Activated CD8-positive, alpha-beta memory T cell treated with anti-CD3 and anti-CD28 coated beads for 24 hours (primary cell): ENCODE measurements around the gene ANKRD18B.
"Not testable (repeated sequence)": the region's sequence is repeated elsewhere in the genome, so short reads cannot be mapped to it uniquely, and the experiment has no call there.

Source experiments
- DNase-seq: peaks from one replicate; pipeline ENCODE4 v3.0.0-alpha.2; 2020

The ANKRD18B gene

DNA sequence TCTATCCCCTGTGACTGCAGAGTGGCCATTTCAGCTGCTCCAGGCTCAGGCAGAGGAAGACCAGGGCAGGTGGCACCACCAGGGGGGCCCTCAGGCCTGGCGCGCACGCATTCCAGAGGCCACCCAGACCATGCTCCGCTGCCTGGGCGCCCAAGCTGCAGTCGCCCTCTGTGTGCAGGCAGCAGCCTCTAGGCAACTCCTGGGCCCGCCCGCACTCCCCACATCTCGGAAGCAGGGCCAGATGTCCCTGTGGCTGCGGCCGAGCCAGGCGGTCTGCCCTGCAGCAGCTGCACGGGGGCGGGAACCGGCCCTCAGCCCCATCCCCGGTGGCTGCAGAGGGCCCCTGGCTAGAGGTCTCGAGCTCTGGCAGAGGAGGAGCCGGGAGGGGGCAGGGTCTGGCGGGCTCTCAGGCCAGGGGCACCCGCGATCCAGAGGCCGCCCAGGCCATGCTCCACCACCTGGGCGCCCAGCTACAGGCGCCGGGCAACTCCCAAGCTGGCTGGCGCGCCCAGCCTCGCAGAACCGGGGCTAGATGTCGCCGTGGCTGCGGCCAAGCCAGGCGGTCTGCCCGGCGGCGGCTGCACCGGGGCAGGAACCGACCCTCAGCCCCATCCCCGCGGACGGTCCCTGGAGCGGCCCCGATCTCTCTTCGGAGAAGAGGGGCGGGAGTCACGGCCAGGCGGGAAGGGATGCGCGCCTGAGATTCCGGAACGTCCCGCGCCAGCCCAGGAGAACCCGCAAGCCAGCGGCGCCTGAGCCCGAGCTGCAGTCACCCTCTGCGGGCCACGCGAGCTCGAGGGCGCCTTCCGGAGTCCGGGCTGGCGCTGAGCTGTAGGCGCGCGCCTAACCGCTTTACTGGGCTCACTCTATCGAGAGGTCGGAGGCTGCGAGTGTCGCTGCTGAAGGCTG, at the start of gene ANKRD18B:
TSS of gene ANKRD18B (plus strand) at position 855 of the 909 bp plus-strand sequence. CDS start 239 bp downstream, outside the sequence.
- DNase-seq, result peak; percentile 74

DNA sequence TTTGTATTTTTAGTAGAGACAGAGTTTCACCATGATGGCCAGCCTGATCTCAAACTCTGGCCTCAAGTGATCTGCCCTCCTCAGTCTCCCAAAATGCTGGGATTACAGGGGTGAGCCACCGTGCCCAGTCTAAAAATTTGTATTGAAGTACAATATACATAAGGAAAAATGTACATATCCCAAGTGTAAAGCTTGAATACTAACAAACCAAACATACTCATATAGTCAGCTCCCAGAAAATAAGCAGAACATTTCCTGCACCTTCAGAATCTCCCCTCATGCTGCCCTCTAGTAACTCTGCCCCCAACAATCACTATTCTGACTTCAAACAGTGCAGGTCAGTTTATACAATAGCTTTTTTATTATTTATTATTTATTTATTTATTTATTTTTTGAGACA, 48.7 kb upstream of the ANKRD18B start:
- DNase-seq, result peak; percentile 21

DNA sequence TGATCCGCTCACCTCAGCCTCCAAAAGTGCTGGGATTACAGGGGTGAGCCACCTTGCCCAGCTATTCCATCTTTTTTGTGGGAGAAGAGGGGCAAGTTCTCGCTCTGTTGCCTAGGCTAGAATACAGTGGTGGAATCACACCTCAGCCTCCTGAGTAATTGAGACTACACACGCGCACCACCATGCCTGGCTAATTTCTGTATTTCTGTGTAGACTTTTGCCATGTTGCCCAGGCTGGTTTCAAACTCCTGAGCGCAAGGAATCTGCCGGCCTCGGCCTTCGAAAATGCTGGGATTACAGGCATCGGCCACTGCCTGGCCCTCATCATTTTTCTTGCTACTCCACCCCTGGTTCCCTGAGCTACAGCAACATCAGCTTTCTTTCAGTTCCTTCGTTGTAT, 47.5 kb upstream of the ANKRD18B start:
- peak; percentile 24 for DNase-seq

DNA sequence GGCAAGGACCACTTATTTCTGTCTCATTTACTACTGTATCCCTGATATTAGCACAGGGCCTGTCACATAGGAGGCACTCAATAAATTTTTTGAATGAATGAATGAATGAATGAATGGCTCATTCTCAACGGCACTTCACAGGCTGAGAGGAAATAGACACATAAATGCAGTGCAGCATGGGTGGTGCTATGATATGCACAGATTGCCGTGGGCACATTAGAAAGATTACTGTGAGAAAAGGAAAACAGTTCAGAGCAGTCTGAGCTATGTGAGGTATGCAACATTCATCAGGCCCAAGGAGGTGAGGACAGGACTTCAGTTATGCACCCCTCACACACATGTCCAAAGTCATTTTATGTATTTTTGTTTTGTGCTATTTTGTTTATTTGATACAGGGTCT, 43.9 kb upstream of the ANKRD18B start:
- no peak for DNase-seq

DNA sequence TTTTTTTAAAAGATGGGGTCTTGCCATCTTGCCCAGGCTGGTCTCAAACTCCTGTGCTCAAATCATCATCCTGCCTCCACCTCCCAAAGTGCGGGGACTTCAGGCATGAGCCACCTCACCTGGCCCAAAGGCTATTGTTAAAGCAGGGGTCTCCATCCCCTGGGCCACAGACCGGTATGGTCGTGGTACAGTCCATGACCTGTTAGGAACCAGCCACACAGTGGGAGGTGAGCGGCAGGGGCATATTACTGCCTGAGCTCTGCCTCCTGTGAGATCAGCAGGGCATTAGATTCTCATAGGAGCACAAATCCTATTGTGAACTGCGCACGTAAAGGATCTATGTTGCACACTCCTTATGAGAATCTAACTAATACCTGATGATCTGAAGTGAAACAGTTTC, 43.1 kb upstream of the ANKRD18B start:
- no peak for DNase-seq

DNA sequence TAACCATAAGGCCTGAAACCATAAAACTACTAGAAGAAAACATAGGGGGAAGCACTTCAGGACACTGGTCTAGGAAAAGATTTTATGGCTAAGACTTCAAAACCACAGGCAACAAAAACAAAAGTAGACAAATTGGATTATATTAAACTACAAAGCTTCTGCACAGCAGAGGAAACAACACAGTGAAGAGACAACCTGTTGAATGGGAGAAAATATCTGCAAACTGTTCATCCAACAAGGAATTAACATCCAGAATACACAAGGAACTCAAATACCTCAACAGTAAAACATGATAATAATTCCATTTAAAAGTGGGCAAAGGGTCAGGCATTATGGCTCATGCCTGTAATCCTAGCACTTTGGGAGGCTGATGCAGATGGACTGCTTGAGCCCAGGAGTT, 38.7 kb upstream of the ANKRD18B start:
- not testable (repeated sequence) for DNase-seq

DNA sequence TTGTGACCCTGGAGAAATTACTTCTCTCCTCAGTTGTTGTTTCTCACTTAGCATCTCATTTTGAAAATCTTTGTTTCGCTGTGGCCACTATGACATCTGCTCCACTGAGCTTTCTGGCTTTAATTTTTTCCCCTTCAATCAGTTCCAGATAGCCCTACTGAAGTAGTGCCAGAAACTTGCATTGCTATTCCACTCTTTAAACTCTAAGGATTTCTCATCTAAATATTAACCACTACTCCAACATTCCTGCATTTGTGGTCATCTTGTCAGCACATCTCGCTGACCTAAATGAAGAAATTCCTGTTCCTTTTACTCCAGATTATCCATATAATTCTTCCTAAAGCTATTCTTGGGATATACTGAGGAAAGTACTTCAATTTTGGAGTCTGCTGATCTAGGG, 35.0 kb upstream of the ANKRD18B start:
- DNase-seq, result no peak

DNA sequence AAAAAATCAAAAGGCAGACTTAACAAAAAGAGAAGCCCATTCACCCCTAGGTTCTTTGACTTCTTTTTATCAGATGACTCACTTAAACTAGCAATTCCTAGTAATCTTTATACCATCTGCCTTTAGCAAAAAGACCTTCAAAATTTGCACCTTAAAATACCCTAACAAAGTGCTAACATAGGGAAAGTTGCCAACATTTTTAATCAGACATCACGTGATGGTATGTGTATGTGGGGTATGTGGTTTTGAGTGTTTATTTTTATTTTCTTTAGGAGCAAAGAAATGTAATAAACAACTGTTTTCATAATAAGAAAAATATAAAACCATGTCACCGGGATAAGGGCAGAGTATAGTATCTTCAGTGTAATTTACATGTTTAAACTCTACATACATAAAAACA, 30.2 kb upstream of the ANKRD18B start:
- not testable (repeated sequence) for DNase-seq

DNA sequence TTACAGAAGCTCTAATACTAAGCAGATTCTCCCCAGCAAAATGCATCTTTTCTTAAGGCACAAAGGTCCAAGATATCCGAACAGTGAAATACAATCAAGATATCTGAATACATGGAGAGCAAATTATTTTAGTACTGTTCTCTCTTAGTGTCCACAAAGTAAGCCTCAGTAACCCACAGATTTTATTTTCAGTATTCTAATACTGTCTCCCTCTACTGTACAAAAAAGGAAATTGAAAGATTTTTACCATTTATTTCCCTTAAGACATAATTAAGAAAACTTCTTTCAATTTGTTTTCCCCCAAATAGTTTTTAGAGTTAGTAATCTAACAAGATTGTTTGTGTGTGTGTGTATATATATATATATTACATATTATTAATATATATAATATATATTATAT, 25.7 kb upstream of the ANKRD18B start:
- no peak for DNase-seq

DNA sequence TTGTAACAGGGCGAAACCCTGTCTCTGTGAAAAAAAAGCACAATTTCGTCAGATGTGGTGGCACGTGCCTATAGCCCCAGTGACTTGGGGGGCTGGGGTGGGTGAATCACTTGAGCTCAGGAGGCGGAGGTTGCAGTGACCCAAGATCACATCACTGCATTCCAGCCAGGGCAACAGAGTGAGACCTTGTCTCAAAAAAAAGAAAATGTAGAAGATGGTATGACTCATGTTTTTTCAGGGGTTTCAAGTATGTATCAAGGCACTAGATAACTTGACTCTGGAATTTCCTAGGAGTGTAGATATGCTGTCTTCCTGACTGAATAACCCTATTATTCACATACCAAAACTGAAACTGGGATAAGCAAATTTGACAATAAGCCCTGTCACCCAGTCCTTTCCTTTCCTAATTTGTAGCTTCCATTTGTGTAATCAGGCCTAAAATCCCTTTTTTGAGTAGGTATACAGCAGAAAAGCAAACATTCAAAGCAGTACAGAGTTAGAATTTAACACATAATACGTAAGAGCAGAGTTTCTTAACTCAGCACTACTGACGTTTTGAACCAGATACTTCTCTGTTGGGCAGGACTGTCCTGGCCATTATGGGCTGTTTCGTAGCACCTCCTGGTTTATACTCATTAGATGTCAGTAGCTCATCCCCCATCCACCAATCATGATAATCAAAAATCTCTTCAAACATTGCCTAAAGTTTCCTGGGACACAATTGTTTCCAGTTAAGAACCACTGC, 17.3 kb upstream of the ANKRD18B start:
- no peak for DNase-seq

DNA sequence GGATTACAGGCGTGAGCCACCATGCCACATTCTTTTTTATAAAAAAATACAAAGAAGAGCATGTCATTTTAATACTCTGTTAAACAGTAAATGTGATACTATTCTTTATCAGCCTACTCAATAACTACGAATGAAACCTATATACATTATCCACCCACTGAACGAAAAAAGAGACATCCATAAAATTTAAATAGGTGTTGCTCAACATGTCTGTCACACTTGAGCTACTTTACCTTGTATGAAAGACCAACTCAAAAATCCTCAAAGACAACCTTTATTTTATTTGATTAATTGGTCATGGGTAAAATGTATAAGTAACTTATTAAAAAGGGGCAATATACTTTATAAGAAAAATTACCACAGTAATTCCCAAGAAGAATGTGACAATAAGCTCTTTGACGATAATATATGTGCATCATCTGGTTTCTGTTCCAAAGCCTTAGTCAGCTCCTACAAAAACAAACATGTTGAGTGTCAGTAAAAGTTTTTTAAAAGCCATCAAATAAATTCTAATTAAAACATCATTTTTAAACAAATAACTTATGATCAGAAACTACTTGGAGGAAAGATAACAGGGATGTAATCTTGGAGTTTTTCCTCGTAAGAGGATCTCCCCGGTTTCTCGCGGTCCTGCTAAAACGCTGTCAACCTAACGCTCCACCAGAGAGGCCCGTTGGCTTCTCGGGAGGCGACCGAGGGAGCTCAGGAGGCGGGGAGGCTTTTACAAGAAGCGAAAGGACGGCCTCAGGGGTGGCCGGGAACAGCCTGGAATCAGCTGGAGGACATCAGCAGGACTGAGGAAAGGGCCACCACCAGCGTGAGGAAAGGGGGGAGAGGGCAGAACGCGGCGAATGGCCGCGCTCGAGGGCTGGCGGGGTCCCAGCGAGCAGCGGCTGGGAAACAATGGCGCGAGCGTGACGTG, 13.5 kb upstream of the ANKRD18B start:
- peak; percentile 75 for DNase-seq

DNA sequence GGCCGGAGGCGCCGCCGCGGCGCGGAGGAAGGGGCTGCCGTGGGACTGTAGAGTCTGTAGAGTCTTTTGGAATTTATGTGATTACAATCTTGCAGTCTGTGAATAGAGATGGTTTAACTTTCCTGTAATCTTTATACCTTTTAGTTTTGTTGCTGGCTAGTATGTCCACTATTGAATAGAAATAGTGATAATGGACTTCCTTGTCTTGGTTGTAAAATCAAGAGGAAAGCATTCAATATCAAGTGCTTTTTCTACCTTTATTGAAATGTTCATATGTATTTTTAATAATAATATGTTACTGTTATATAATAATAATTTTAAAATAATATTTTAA, 12.9 kb upstream of the ANKRD18B start:
- not testable (repeated sequence) for DNase-seq

DNA sequence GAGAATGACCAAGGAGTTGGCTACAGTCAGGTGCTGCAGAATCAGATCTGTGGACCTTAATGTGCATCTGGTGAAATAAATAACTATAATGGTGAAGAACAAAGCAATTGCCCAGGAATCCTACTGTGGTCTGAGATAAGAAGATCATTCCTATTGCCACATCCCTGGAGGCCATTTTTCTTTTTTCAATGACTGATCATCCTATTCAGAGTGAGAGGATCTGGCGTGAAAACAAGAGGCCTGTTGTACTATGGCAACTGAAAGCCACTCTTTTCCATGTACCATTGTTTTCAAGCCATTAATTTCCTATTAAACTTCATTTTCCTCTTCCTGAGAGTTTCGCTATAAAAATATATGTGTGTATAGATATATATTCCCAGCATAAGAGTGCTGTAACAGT, 11.5 kb upstream of the ANKRD18B start:
- not testable (repeated sequence) for DNase-seq

DNA sequence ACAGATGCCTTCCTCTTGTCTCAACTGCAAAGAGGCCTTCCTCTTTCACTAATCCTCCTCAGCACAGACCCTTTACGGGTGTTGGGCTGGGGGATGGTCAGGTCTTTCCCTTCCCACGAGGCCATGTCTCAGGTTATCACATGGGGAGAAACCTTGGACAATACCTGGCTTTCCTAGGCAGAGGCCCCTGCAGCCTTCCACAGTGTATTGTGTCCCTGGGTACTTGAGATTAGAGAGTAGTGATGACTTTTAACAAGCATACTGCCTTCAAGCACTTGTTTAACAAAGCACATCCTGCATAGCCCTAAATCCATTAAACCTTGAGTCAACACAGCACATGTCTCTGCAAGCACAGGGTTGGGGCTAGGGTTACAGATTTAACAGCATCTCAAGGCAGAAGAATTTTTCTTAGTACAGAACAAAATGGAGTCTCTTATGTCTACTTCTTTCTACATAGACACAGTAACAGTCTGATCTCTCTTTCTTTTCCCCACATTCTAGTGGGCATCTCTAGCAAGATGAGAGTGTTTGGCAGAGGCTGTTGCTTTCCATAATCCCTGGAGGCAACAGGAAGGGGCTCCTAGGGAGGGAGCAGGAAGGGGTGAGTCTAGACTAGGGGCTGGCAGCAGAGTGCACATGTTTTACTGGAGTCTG, 8.6 kb upstream of the ANKRD18B start:
- not testable (repeated sequence) for DNase-seq

DNA sequence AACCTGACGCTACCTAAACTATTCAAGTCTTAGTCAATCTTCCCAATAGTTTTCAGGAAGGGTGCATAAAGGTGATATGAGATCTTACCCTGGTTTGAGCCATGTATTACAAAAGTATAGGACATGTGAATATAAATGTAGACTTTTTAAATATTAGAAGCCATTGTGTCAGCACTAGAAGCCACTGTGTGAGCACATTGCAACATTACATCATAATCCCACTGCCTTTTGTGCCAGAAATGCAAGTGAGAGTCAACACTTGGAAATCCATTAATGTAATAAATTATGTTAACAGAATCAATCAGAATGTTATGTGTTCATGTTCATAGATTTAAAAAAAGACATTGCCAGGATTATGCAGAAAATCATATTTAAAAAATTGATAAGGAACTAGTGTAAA, 7.7 kb upstream of the ANKRD18B start:
- DNase-seq, result not testable (repeated sequence)

DNA sequence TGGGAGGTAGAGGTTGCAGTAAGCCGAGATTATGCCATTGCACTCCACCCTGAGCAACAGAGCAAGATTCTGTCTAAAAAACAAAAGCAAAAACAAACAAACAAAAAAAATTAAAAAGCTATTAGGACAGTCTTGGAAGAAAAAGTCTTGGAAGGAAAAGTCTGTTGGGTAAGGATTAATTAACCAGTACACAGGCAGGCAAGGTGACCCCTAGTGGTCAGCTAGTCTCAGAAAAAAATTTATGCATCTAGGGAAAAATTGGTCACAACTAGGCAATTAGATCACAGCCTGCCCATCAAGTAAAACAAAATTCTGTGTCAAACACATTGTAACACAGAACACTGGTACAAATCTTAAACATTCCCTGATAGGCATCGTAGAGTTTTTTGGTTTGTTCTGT, 6.7 kb upstream of the ANKRD18B start:
- DNase-seq, result no peak

DNA sequence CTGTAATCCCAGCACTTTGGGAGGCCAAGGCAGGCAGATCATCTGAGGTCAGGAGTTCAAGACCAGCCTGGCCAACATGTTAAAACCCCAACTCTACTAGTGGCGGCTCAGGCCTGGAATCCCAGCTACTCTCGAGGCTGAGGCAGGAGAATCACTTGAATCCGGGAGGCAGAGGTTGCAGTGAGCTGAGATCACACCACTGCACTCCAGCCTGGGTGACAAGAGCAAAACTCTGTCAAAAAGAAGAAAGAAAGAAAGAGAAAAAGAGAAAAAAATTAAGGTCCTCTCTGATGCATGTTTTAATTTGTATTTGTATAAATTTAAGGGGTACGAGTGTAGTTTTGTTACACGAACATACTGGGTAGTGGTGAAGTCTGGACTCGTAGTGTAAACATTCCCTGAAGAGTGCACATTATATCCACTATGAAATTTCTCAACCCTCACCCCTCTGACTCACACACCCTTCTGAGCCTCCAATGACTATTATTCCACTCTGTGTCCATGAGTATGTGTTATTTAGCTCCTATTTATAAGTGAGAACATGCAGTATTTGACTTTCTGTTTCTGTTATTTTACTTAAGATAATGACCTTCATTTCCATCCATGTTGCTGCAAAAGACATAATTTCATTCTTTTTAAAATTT, 6.0 kb upstream of the ANKRD18B start:
- DNase-seq, result not testable (repeated sequence)

DNA sequence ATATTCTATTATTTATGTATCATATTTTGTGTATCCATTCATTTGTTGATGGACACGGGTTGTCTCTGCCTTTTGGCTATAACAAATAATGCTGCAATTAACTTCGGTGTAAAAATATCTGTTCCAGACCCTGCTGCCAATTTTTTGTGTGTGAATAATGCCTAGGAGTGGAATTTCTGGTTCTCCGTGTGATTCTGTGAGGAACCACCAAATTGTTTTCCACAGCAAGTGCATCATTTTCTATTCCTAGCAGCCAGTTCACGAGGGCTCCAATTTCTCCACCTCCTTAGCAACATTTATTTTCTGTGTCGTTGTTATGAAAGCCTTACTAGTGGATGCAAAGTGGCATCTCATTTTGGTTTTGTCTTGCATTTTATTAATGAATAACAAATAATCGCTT, 2.2 kb upstream of the ANKRD18B start:
- not testable (repeated sequence) for DNase-seq

DNA sequence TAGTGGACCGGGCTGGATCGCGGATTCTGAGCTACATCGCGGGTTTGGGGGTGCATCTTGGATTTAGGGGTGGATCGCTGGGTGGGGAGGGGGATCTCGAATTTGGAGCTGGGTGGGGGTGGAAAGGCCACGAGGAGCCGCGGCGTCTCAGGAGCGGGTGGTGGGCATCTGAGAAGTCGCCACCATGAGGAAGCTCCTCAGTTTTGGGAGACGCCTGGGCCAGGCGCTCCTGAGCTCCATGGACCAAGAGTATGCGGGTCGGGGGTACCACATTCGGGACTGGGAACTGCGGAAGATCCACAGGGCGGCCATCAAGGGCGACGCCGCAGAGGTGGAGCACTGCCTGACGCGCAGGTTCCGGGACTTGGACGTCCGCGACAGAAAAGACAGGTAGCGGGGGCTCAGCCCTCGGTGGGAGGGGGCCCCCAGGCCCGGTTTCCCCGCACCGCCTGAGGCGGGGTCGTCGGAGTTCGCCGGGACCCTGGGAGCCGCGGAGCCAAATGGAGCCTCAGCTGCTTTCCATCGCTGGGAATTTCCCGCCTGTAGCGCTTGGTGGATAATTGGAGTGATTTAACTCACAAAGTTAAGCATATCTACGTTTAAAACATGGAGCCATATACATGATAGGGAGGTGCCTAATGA, 376 bp downstream of the ANKRD18B start:
- DNase-seq, result peak; percentile 65

DNA sequence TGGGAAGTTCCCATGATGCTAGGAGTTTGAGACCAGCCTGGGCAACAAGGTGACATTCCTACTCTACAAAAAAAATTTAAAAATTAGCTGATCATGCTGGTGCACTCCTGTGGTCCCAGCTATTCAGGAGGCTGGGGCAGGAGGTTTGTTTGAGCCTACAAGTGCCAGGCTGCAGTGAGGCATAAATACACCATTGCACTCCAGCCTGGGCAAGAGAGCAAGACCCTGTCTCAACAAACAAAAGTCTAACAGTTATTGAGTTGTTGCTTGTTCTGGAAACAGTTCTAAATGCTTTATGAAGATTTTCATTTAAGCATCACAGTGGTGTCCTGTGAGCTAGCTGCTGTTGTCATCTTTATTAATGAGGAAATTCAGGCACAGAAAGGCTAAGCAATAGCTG, 4.0 kb downstream of the ANKRD18B start:
- not testable (repeated sequence) for DNase-seq

DNA sequence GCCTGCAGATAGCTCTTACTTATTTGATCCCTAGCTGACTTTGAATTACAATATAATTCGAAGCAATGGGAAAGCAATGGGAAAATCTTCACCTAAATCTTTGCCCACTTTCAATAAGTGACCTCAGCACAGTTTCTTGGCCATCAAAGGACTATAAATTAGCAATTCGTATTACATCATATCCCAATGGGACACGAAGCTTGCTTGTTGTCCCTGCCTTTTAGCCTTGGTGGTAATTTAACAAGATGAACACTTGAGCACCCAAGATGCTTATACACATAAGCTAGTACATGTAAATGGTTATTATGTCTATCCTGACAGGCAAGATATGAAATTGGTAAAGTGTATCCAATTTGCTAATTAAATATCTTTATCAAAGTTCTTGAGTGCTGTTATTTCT, 9.9 kb downstream of the ANKRD18B start:
- not testable (repeated sequence) for DNase-seq
